ENCODE data around the gene TCF7L1. TPM values are rescaled to one million over a fixed set of nuclear protein-coding genes. Genes with fewer than 3 reads are reported as not detected.
"Not testable (repeated sequence)": the region's sequence is repeated elsewhere in the genome, so short reads cannot be mapped to it uniquely, and the experiment has no call there.

The TCF7L1 gene
- total and polyA plus RNA-seq, 2 experiments from 2014 or later: 0.65 to 1.8 TPM

- Histone ChIP-seq H2AFZ (no peak overlapping the region), H3K9me3 (ENCODE audit: low read depth) (no peaks in the 10 kb centered on the region), H3K9me2 (ENCODE audit: insufficient read depth) (no peaks in the 10 kb centered on the region), H3K4me3 (no peak overlapping the region), H3K4me1 (ENCODE audit: insufficient read depth) (peaks cover 20% of the 10 kb centered on the region; the same call in 1 of the 2 replicates), H3K36me3 (ENCODE audit: low read depth) (no peaks in the 10 kb centered on the region), H3K79me2 (ENCODE audit: insufficient read depth) (no peaks in the 10 kb centered on the region), H3K27me3 (replicated peaks; ENCODE audit: insufficient read depth) (peaks cover 6% of the 10 kb centered on the region; the same call in 1 of the 2 replicates), H3K27ac (no peak overlapping the region), H3K9ac (no peak overlapping the region), H4K20me1 (ENCODE audit: insufficient read depth) (no peaks in the 10 kb centered on the region), H3F3A (ENCODE audit: insufficient read depth) (peaks cover 34% of the 10 kb centered on the region), H3K4me2 (ENCODE audit: unreplicated experiment) (no peak overlapping the region)
- no peak for DNase-seq
- 80 to 87% methylated on average over 2 of the region's 2 CpGs for WGBS, 2 experiments (ENCODE audit: low coverage in 1 of 2, low lambda C conversion rate in 2 of 2, missing lambda C conversion rate in 2 of 2)
- in situ Hi-C loops (cut with MboI): no loop called here
- TF ChIP-seq EZH2 (IDR thresholded peaks at IDR 0.05; ENCODE audit: insufficient read depth, poor library complexity, severe bottlenecking) (no peak), EZH2phosphoT487 (IDR thresholded peaks at IDR 0.05; ENCODE audit: insufficient read depth, low read depth) (no peak)
Measured at GRCh38 chr2:85114586-85115330, 18.4 kb upstream of the TCF7L1 start.

DNA sequence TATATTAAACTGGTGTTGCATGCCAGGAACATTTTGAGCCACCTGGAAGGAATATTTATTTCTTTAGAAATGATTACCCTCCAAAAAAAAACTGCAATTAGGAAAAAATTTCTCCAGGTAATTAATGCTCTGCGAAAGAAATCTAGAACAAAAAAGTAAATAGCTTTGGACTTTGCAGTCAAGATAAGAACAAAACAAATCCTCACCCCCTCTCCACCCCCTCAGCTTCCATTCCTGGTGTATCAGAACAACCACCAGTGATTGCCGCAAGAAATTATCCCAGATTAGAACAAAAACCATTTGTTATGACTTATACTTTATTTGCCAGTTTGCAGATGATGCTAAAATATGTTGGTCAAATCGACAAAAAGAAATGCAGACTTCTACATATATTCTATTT is 17.0 kb upstream of the TCF7L1 start:
- no peaks in the 10 kb centered on the region for H3K9me3 ChIP-seq (ENCODE audit: low read depth)
- no peaks in the 10 kb centered on the region for H4K20me1 ChIP-seq (ENCODE audit: insufficient read depth)
- H3K9me2 ChIP-seq (ENCODE audit: insufficient read depth): no peaks in the 10 kb centered on the region
- in situ Hi-C loops (cut with MboI): no loop called here
- no peak overlapping the region for H3K27ac ChIP-seq
- peaks cover 14% of the 10 kb centered on the region; the same call in 1 of the 2 replicates for H3K4me1 ChIP-seq (ENCODE audit: insufficient read depth)
- H3K4me2 ChIP-seq (ENCODE audit: unreplicated experiment): no peak overlapping the region
- no peak for DNase-seq
- H3K4me3 ChIP-seq: no peak overlapping the region
- WGBS, 2 experiments (ENCODE audit: low coverage in 1 of 2, low lambda C conversion rate in 2 of 2, missing lambda C conversion rate in 2 of 2): 90 to 94% methylated on average over 3 of the region's 3 CpGs
- H3K27me3 ChIP-seq (replicated peaks; ENCODE audit: insufficient read depth): peaks cover 6% of the 10 kb centered on the region; the same call in 1 of the 2 replicates
- no peaks in the 10 kb centered on the region for H3K36me3 ChIP-seq (ENCODE audit: low read depth)
- H3K79me2 ChIP-seq (ENCODE audit: insufficient read depth): no peaks in the 10 kb centered on the region
- H2AFZ ChIP-seq: no peak overlapping the region
- no peak overlapping the region for H3K9ac ChIP-seq
- peaks cover 24% of the 10 kb centered on the region for H3F3A ChIP-seq (ENCODE audit: insufficient read depth)
- no peak for TF ChIP-seq EZH2phosphoT487 (IDR thresholded peaks at IDR 0.05; ENCODE audit: insufficient read depth, low read depth)
- no peak for TF ChIP-seq EZH2 (IDR thresholded peaks at IDR 0.05; ENCODE audit: insufficient read depth, poor library complexity, severe bottlenecking)

GRCh38 chr2:85119900-85120299 is 13.3 kb upstream of the TCF7L1 start:
- Histone ChIP-seq H3K27me3 (replicated peaks; ENCODE audit: insufficient read depth) (peaks cover 6% of the 10 kb centered on the region; the same call in 1 of the 2 replicates), H3K4me3 (no peak overlapping the region), H3K36me3 (ENCODE audit: low read depth) (no peaks in the 10 kb centered on the region), H3F3A (ENCODE audit: insufficient read depth) (no peaks in the 10 kb centered on the region), H3K9me3 (ENCODE audit: low read depth) (no peaks in the 10 kb centered on the region), H3K79me2 (ENCODE audit: insufficient read depth) (no peaks in the 10 kb centered on the region), H3K27ac (no peak overlapping the region), H3K4me1 (ENCODE audit: insufficient read depth) (no peaks in the 10 kb centered on the region), H3K9me2 (ENCODE audit: insufficient read depth) (no peaks in the 10 kb centered on the region), H3K9ac (no peak overlapping the region), H3K4me2 (ENCODE audit: unreplicated experiment) (no peak overlapping the region), H4K20me1 (ENCODE audit: insufficient read depth) (no peaks in the 10 kb centered on the region), H2AFZ (no peak overlapping the region)
- in situ Hi-C loops (cut with MboI): loop anchor here (10.0 kb wide), 1 partner anchor 165 kb away; no protein-coding TSS in a partner anchor
- no peak for TF ChIP-seq EZH2phosphoT487 (IDR thresholded peaks at IDR 0.05; ENCODE audit: insufficient read depth, low read depth)
- TF ChIP-seq EZH2 (IDR thresholded peaks at IDR 0.05; ENCODE audit: insufficient read depth, poor library complexity, severe bottlenecking): no peak
- DNase-seq: no peak

DNA sequence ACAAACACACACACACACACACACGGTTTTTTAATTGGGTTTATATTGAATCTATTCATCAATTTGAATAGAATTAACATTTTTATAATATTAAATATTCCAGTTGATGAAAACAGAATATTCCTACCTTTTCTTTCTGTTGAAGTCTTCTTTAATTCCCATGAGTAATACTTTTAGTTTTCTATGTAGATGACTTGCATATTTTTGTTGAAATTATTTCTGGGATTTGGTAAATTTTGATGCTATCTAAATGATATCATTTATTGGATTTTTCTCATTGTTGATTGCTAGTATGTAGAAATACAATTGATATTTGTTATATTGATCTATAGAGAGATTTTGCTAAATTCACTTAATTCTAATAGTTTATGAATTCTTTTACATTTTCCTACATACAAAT is 12.8 kb upstream of the TCF7L1 start:
- DNase-seq: no peak
- 86 to 93% methylated on average over 1 of the region's 1 CpG for WGBS, 2 experiments (ENCODE audit: low coverage in 1 of 2, low lambda C conversion rate in 2 of 2, missing lambda C conversion rate in 2 of 2)
- in situ Hi-C loops (cut with MboI): loop anchor here (10.0 kb wide), 1 partner anchor 164 kb away; no protein-coding TSS in a partner anchor
- H3K27ac ChIP-seq: no peak overlapping the region
- H3K4me2 ChIP-seq (ENCODE audit: unreplicated experiment): no peak overlapping the region
- TF ChIP-seq EZH2phosphoT487 (IDR thresholded peaks at IDR 0.05; ENCODE audit: insufficient read depth, low read depth) (no peak), EZH2 (IDR thresholded peaks at IDR 0.05; ENCODE audit: insufficient read depth, poor library complexity, severe bottlenecking) (no peak)
- H4K20me1 ChIP-seq (ENCODE audit: insufficient read depth): no peaks in the 10 kb centered on the region
- no peaks in the 10 kb centered on the region for H3K4me1 ChIP-seq (ENCODE audit: insufficient read depth)
- H3K9me3 ChIP-seq (ENCODE audit: low read depth): no peaks in the 10 kb centered on the region
- no peaks in the 10 kb centered on the region for H3K79me2 ChIP-seq (ENCODE audit: insufficient read depth)
- no peak overlapping the region for H3K4me3 ChIP-seq
- H3F3A ChIP-seq (ENCODE audit: insufficient read depth): no peaks in the 10 kb centered on the region
- H3K9ac ChIP-seq: no peak overlapping the region
- H3K36me3 ChIP-seq (ENCODE audit: low read depth): no peaks in the 10 kb centered on the region
- no peak overlapping the region for H2AFZ ChIP-seq
- H3K9me2 ChIP-seq (ENCODE audit: insufficient read depth): no peaks in the 10 kb centered on the region
- peaks cover 6% of the 10 kb centered on the region; the same call in 1 of the 2 replicates for H3K27me3 ChIP-seq (replicated peaks; ENCODE audit: insufficient read depth)

DNA sequence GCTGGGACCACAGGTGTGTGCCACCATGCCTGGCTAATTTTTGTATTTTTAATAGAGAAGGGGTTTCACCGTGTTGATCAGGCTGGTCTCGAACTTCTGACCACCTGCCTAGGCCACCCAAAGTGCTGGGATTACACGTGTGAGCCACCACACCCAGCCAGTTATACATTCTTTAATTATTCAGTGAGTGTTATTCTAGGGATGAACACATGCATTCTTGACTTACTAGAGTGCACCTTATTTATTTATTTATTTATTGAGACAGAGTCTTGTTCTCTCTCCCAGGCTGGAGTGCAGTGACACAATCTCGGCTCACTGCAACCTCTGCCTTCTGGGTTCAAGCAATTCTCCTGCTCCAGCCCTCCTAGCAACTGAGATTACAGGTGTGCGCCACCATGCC is 6.7 kb upstream of the TCF7L1 start:
- not testable (repeated sequence) for H3K9me3 ChIP-seq (ENCODE audit: low read depth); H3K9ac ChIP-seq; H3K79me2 ChIP-seq (ENCODE audit: insufficient read depth); H2AFZ ChIP-seq; H3K27ac ChIP-seq; H3K27me3 ChIP-seq (replicated peaks; ENCODE audit: insufficient read depth); H4K20me1 ChIP-seq (ENCODE audit: insufficient read depth); H3F3A ChIP-seq (ENCODE audit: insufficient read depth); H3K4me1 ChIP-seq (ENCODE audit: insufficient read depth); H3K4me3 ChIP-seq; H3K4me2 ChIP-seq (ENCODE audit: unreplicated experiment); H3K36me3 ChIP-seq (ENCODE audit: low read depth); H3K9me2 ChIP-seq (ENCODE audit: insufficient read depth)
- in situ Hi-C loops (cut with MboI): loop anchor here (10.0 kb wide), 1 partner anchor 158 kb away; no protein-coding TSS in a partner anchor
- peak; percentile 27 for DNase-seq
- WGBS, 2 experiments (ENCODE audit: low coverage in 1 of 2, low lambda C conversion rate in 2 of 2, missing lambda C conversion rate in 2 of 2): 65 to 66% methylated on average over 5 of the region's 5 CpGs

Data from GM23248 (cell line).